ENCODE measurements around the gene CFAP410.

DNA sequence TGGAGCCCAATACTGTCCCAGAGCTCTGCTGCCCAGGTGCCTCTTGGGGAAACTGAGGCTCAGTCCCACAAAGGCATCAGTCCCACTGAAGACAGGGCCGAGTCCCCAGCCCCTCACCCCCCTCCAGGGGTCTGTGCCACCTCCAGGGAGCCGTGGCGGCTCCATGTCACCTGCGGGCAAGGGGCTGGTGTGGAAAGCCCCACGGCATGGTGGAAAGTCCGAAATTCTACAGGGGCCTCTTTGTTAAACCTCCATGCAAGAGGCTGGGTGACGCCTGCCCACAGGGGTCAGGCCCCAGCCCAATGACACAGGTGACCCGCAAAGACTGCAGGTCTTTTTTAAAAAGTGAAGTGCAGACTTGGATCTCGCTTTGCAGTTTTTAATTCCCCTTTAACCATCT, 56.8 kb downstream of the CFAP410 start:
- TF ChIP-seq, protein P1, sequence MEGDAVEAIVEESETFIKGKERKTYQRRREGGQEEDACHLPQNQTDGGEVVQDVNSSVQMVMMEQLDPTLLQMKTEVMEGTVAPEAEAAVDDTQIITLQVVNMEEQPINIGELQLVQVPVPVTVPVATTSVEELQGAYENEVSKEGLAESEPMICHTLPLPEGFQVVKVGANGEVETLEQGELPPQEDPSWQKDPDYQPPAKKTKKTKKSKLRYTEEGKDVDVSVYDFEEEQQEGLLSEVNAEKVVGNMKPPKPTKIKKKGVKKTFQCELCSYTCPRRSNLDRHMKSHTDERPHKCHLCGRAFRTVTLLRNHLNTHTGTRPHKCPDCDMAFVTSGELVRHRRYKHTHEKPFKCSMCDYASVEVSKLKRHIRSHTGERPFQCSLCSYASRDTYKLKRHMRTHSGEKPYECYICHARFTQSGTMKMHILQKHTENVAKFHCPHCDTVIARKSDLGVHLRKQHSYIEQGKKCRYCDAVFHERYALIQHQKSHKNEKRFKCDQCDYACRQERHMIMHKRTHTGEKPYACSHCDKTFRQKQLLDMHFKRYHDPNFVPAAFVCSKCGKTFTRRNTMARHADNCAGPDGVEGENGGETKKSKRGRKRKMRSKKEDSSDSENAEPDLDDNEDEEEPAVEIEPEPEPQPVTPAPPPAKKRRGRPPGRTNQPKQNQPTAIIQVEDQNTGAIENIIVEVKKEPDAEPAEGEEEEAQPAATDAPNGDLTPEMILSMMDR (conservative IDR thresholded peaks at IDR 0.05; ENCODE audit: low read length), result no peak
- no peak for TF ChIP-seq EZH2phosphoT487 (IDR thresholded peaks at IDR 0.05; ENCODE audit: borderline replicate concordance, low read depth, low read length)

Data from OCI-LY7 (cell line).